ENCODE measurements around the gene PSMB5.

PSMB5 gene

DNA sequence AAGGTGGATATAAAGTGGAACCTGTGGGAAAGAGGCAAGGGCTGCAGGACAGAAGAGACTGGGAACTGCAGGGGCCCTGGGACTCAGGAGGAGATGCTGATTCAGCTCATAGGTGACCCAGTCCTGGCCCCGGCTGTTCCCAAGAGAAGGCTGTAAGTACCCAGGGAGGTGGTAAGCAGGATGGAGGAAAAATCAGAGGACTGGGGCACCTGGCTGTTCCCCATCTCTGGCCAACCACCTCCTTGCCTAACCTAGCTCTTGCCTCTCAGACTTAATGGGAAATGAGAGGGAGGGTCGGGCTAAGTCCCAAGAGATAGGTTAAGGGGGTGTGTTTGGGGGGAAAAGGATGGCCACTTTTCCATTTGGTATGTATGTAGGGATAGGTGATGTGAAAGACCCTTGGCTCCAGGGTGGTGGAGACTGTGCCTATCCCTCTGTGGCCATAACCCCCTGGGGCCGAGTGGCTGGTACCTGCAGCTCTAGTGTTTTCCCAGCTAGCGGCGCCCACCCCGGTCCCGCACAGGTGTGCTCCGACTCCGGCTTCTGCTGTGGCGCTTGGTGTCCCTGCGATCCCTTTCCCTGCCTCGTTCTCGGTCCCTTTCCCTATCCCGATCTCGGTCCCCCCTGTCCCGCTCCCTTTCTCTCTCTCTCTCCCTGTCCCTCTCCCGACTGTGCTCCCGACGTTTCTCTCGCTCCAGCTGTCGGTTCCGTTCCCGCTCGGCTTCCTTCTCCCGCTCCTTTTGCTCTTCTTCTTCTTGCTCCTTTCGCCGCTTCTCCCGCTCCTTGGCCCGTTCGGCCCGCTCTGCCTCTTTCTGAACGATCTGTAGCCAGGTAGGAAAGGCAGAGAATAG is 24.2 kb upstream of the PSMB5 start:
- DNase-seq, result no peak

GRCh38 chr14:23057757-23058653 is 23.3 kb upstream of the PSMB5 start:
- DNase-seq, result no peak

DNA sequence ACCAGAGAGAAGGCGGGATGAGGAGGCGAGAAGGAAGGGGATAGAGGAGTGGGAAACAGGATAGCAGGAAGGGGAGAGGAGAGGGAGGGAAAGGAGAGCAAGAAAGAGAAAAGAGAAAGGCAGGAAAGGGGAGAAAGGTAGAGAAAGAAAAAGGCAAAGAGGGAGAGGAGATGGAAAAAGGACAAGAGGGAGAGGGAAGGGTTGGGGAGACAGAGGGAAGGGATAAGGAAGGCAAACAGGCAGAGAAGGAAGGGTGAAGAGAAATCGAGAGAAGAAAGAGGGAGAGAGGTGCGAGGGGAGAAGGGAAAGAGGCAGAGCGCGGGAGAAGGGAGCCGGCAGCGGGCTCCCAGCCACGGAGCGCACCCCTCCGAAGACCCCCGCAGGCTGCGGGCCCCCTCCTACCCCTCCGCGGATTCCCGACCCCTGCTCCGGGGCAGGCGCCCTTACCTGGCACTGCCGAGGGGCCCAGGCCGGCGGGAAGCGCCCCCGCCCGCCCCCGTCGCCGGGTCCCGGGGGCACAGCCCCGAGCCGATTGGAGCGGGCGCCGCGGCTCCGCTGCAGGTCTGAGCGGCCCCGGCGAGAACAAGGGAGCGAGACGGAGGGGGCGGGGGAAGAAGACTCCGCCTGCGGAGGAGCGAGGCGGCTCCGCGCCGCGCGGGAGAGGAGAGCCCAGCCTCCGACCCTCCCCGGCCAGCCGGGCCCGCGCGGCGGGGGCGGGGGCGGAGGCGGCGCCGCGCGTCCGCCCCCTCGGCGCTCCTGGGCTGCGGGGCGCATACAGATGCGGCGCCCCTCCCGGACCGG is 22.5 kb upstream of the PSMB5 start, which contains the start of gene CDH24:
TSS of gene CDH24 (minus strand) at position 565 of the 801 bp plus-strand sequence. CDS start 1,787 bp downstream, outside the sequence.
- no peak for DNase-seq

GRCh38 chr14:23056145-23056955 is 21.6 kb upstream of the PSMB5 start:
- no peak for DNase-seq

DNA sequence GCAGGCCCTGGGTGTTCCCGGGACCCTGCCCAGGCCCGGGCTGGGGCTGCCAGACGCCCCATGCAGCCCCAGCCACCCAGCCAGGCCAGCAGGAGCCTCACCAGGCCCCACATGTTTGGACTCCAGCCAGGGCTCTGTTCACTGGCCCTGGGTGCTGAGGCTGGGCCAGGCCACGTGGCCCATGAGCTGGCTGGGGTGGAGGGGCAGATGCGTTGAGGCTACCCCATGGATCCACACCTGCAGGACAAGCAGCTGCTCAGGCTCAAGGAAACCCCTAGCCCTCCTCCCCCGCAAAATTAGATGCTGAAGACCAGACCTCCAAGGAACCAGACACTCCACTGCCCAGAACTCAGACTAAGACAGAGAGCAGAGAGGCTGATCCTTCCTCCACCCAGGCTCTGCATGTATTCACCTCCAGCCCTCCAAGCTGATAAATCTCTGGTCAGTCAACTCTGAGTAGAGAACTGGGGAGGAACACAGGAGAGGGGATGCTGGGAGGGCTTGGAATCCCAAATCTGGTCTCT is 21.0 kb upstream of the PSMB5 start:
- no peak for DNase-seq

DNA sequence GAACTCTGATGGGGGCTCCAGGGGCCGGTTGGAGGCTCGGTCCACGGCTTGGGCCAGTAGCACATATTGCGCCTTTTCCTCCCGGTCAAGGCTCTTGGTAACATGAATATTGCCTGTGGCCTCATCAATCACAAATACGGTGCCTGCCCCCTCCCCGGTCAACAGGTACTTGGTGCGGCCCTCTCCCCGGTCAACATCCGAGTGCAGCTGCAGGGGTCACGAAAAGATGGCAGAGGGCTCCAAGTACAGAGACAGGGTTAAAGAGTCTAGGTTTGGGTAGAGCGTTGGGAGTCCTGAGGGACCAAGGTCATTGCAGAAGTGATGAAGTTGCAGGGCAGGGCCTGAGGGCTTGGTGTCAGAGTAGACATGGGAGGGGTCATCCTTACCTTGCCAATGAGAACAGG is 20.4 kb upstream of the PSMB5 start:
- DNase-seq, result no peak

DNA sequence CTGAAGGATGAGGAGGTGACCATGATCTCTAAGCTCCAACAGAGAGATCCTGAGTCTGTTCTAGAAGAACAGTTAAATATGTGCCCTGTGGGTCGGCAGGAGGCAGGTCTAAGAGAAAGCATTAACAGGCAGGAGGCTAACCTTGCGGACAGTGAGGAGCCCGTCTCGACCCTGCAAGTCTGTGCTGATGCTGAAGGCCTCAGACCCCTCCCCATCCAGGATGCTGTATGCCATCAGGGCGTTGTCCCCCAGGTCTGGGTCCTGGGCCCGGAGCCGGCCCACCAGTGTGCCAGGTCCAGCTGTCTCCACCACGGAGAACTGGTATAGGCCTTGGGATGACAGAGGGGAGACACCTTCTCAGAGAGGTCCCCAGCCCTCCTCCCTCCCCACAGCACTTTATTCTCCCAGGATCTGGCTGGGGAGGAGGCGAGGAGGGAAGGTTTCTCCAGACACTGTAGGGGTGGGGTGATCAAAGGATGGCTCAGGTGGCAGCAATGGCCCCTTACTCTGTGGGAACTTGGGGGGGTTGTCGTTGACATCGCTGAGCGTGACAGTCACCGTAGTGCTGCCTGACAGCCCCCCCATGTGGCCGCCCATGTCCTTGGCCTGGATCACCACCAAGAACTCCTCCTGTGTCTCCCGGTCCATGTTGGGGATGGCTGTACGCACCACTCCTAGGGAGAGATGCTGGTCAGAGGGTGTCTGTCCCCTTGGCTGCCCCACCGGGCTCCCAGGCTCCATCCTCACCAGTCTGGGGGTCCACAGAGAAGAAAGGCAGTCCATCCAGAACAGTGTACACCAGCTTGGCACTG is 19.5 kb upstream of the PSMB5 start:
- DNase-seq, result no peak

- DNase-seq, result no peak
These were observed 18.7 kb upstream of the PSMB5 start for GRCh38 chr14:23053426-23053825.

DNA sequence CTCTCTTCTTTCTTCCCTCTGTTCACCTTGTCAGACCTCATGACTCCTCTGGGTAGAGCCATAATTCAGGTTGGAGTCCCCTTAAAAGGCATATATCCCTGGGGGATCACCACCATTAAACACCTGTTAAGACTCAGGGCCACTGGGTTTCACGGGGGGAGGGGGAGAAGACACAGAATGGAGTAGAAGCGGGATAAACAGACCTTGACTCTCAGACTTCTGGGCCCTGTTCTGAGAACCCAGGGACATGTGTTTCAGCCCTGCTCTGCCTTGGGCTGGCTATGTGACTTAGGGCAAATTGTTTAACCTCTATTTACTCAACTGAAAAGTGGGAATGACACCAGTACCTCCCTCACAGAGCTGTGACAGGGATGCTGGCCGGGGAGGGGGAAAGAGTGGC is 18.0 kb upstream of the PSMB5 start:
- no peak for DNase-seq

- DNase-seq, result no peak
These were observed 17.5 kb upstream of the PSMB5 start for GRCh38 chr14:23052182-23052623.

DNA sequence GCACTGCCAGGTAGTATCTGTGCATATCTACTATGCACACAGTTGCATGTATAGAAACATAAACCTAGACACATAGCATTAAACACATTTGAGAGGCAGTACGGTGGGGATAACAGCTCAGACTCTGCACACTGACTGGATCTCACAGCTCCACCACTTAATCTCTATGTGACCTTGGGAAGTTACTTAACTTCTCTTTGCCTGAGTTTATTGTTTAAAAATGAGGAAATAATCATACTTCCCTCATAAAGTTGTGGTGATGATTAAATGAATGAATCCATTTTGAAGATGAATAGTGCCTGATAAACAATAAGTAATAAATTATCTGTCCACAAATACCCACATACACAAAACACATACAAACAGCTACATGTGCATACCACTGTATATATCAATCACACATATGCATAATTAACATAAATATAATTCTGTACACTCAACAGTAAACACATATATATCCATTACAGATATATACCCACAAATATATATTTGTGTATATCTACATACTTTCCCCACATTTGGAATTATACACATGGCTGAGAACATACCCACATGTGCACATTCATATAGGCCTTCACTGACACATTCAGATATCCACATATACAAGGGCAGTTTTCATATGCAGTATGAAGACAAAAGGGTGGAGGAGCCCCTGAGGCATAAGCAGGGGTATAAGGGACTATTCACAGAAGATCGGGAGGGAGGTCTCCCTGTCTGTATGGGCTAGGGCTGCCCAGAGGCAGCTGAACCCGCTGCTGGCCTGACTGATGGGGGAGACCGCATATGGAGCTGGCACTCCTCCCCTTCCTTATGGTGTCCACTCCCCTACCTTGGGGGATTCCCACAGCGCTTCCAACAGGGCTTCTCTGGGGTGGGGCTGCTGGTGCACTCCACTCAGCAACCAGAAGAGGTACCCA is 16.7 kb upstream of the PSMB5 start:
- no peak for DNase-seq

DNA sequence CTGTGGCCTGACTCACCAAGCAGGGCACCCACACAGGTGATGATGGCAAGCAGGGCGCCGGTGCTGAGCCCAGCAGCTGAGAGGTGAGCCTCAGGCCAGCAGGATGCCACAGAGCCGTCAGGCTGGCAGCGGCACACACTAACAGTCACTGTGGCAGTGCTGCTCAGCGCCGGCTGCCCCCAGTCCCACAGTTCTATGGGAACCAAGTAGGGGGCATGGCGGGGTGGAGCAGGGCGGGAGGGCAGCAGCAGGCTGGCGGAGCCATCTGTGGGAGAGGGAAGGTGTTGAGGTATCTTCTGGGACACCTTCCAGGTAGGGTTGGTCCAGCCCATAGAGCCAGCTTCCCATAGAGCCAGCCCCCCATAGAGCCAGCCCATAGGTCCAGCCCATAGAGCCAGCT is 14.3 kb upstream of the PSMB5 start:
- DNase-seq, result no peak

GRCh38 chr14:23047751-23048693 is 13.3 kb upstream of the PSMB5 start:
- no peak for DNase-seq

GRCh38 chr14:23047034-23047634 is 12.4 kb upstream of the PSMB5 start:
- DNase-seq, result no peak

GRCh38 chr14:23045419-23046357 is 11.0 kb upstream of the PSMB5 start:
- DNase-seq, result no peak

- no peak for DNase-seq
These were observed 10.1 kb upstream of the PSMB5 start for GRCh38 chr14:23044840-23045239.

DNA sequence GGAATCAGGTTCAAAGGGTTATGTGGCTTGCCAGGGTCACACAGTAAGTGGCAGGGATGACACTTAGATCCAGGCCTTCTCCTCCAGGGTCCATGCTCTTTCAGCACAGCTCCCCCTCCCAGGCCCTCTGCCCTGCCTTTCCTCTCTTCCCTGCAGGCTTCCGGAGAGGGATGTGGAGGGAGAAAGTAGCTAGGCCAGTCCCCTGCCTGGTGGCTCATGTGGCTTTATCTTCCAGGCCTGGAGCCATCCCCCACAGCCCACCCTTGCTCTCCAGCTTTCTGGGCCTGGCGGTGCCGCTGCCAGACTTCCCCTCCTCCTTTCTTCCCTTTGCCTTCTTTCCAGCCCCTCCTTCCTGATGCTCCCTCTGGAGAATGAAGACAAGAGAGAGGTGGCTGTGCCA is 9.1 kb upstream of the PSMB5 start:
- DNase-seq, result no peak

Data from stimulated activated naive CD4-positive, alpha-beta T cell (primary cell).